K562 (cell line): ENCODE measurements around the gene XRCC3. TPM values are rescaled to one million over a fixed set of nuclear protein-coding genes. Genes with fewer than 3 reads are reported as not detected.

Source experiments
- COPS2 ChIP-seq: fragments of 450-650 bp; conservative IDR thresholded peaks from 2 replicates; pipeline ENCODE4 v1.6.1; 2016; ENCODE audit warnings: mild to moderate bottlenecking, moderate library complexity
- DMBX1 ChIP-seq: fragments of 250-450 bp; sonication (Bioruptor Pico); IDR thresholded peaks from 2 replicates; pipeline ENCODE4 v1.8.0; 2022; ENCODE audit warnings: inconsistent platforms, mild to moderate bottlenecking, moderate library complexity, borderline replicate concordance
- HMGN3 ChIP-seq: IDR thresholded peaks from 2 replicates; pipeline ENCODE4 v1.6.1; 2011; ENCODE audit warnings: borderline replicate concordance, low read depth, mild to moderate bottlenecking, mixed read lengths, low read length; ENCODE audit not compliant: insufficient read length; ENCODE audit errors: extremely low read depth
- MTA2 ChIP-seq: fragments of 450-650 bp; IDR thresholded peaks from 2 replicates; pipeline ENCODE4 v1.6.1; 2016; ENCODE audit warnings: low read depth
- PCBP1 ChIP-seq: fragments of 200-400 bp; formaldehyde crosslinking; IDR thresholded peaks from 2 replicates; pipeline ENCODE4 v1.6.1; 2018; ENCODE audit warnings: mild to moderate bottlenecking, low read depth, low read length; ENCODE audit not compliant: poor library complexity, severe bottlenecking
- PHTF2 ChIP-seq: fragments of 250-450 bp; sonication (Bioruptor Pico); IDR thresholded peaks from 2 replicates; pipeline ENCODE4 v1.5.0; 2021; ENCODE audit warnings: mild to moderate bottlenecking
- TAF15 ChIP-seq: fragments of 200-400 bp; formaldehyde crosslinking; IDR thresholded peaks from 2 replicates; pipeline ENCODE4 v1.6.1; 2017; ENCODE audit warnings: mild to moderate bottlenecking, low read depth, low read length, moderate library complexity
- TBL1XR1 ChIP-seq, 2 experiments: IDR thresholded peaks; 2 replicates each; pipeline ENCODE4 v1.6.1; 2012; ENCODE audit warnings: improper control_type of control experiment in 2 of 2, low read length in 2 of 2, mild to moderate bottlenecking in 1 of 2
- TCF7L2 ChIP-seq: fragments of 150-350 bp; IDR thresholded peaks from 2 replicates; pipeline ENCODE4 v1.6.1; 2016; ENCODE audit warnings: low read depth, mild to moderate bottlenecking, low read length, moderate library complexity
- TEAD1 ChIP-seq, 2 experiments: fragments of 450-650 bp in 1 of 2; sonication (generic) in 1 of 2; formaldehyde crosslinking; IDR thresholded peaks; 2 replicates each; pipeline versions ENCODE4 v1.4.0 to v1.8.0; 2020 to 2022; ENCODE audit warnings: mild to moderate bottlenecking in 2 of 2, missing genetic modification reagents in 1 of 2
- ZBTB26 ChIP-seq: fragments of 450-650 bp; formaldehyde crosslinking; IDR thresholded peaks from 2 replicates; pipeline ENCODE4 v1.4.0; 2022; ENCODE audit warnings: missing genetic modification characterization
- ZNF282 ChIP-seq: sonication (generic); formaldehyde crosslinking; IDR thresholded peaks from 2 replicates; pipeline ENCODE4 v1.8.1; 2023; ENCODE audit warnings: missing genetic modification reagents
- ZNF609 ChIP-seq: sonication (generic); formaldehyde crosslinking; IDR thresholded peaks from 2 replicates; pipeline ENCODE4 v1.8.1; 2023; ENCODE audit warnings: missing genetic modification reagents, mild to moderate bottlenecking, borderline replicate concordance
- polyA plus RNA-seq, 8 experiments: library from polyadenylated mRNA; depleted of rRNA in 4 of 8; stranded (reverse) in 5 of 8; unstranded in 3 of 8; fragments of >200 nt; fragmentation: Nextera tagmentation in 2 of 8; fragmentation: Illumina TruSeq in 1 of 8; extraction: Ambion mirVana in 2 of 8; extraction: Trizol in 1 of 8; gene quantifications; 2 replicates each; pipeline versions ENCODE4 v1.2.1 to v1.2.3, GENCODE V29; 2011 to 2014; ENCODE audit warnings: inconsistent platforms in 1 of 8, missing spikeins in 1 of 8
- total RNA-seq, 7 experiments: library from RNA; depleted of rRNA in 6 of 7; stranded (reverse); fragments of >200 nt in 6 of 7; fragmentation: Illumina TruSeq in 2 of 7; extraction: Trizol in 2 of 7; gene quantifications; 2 replicates each; pipeline versions ENCODE4 v1.2.1 to v1.2.3, GENCODE V29; 2011 to 2021; ENCODE audit warnings: low replicate concordance in 1 of 7
- TF ChIP-seq, protein P1 (sequence below): fragments of 450-650 bp; formaldehyde crosslinking; IDR thresholded peaks from 2 replicates; pipeline ENCODE4 v1.4.0; 2022; ENCODE audit warnings: missing genetic modification characterization
- TF ChIP-seq, protein P2 (sequence below): sonication (generic); formaldehyde crosslinking; IDR thresholded peaks from 2 replicates; pipeline ENCODE4 v1.8.1; 2022; ENCODE audit warnings: missing genetic modification reagents
- TF ChIP-seq, protein P3 (sequence below): fragments of 200-400 bp; formaldehyde crosslinking; IDR thresholded peaks from 2 replicates; pipeline ENCODE4 v1.6.1; 2017; ENCODE audit warnings: mild to moderate bottlenecking, low read depth, low read length, moderate library complexity

The XRCC3 gene
- total and polyA plus RNA-seq, 9 of the 15 experiments (the other 6 are each of a cell fraction or from before 2014, with no cell fraction given): 0.34 to 59.3 (median 30.3) TPM

GRCh38 chr14:103730490-103731035 is 15.3 kb upstream of the XRCC3 start (continued):
- TF ChIP-seq ZBTB26 (CRISPR knock-in tag) (no peak), COPS2 (no peak), PHTF2 (CRISPR knock-in tag) (no peak), ZNF282 (CRISPR knock-in tag) (no peak), TCF7L2 (no peak), TAF15 (no peak), HMGN3 (no peak), TBL1XR1 (IDR thresholded peaks at IDR 0.05; ENCODE audit: low read length in 2 of 2) (no peak), MTA2 (peak; percentile 47; the same call in 1 of the 2 replicates), DMBX1 (CRISPR knock-in tag) (no peak), TEAD1 (CRISPR knock-in tag; IDR thresholded peaks at IDR 0.05) (no peak), PCBP1 (no peak), ZNF609 (no peak)
- TF ChIP-seq, protein P1, sequence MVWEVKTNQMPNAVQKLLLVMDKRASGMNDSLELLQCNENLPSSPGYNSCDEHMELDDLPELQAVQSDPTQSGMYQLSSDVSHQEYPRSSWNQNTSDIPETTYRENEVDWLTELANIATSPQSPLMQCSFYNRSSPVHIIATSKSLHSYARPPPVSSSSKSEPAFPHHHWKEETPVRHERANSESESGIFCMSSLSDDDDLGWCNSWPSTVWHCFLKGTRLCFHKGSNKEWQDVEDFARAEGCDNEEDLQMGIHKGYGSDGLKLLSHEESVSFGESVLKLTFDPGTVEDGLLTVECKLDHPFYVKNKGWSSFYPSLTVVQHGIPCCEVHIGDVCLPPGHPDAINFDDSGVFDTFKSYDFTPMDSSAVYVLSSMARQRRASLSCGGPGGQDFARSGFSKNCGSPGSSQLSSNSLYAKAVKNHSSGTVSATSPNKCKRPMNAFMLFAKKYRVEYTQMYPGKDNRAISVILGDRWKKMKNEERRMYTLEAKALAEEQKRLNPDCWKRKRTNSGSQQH (CRISPR knock-in tag): no peak
- TF ChIP-seq, protein P2, sequence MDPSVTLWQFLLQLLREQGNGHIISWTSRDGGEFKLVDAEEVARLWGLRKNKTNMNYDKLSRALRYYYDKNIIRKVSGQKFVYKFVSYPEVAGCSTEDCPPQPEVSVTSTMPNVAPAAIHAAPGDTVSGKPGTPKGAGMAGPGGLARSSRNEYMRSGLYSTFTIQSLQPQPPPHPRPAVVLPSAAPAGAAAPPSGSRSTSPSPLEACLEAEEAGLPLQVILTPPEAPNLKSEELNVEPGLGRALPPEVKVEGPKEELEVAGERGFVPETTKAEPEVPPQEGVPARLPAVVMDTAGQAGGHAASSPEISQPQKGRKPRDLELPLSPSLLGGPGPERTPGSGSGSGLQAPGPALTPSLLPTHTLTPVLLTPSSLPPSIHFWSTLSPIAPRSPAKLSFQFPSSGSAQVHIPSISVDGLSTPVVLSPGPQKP (CRISPR knock-in tag): no peak
- TF ChIP-seq, protein P3, sequence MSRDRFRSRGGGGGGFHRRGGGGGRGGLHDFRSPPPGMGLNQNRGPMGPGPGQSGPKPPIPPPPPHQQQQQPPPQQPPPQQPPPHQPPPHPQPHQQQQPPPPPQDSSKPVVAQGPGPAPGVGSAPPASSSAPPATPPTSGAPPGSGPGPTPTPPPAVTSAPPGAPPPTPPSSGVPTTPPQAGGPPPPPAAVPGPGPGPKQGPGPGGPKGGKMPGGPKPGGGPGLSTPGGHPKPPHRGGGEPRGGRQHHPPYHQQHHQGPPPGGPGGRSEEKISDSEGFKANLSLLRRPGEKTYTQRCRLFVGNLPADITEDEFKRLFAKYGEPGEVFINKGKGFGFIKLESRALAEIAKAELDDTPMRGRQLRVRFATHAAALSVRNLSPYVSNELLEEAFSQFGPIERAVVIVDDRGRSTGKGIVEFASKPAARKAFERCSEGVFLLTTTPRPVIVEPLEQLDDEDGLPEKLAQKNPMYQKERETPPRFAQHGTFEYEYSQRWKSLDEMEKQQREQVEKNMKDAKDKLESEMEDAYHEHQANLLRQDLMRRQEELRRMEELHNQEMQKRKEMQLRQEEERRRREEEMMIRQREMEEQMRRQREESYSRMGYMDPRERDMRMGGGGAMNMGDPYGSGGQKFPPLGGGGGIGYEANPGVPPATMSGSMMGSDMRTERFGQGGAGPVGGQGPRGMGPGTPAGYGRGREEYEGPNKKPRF: no peak
